ENCODE measurements around the gene ELAVL1. TPM values are rescaled to one million over a fixed set of nuclear protein-coding genes. Genes with fewer than 3 reads are reported as not detected.

The ELAVL1 gene
- total RNA-seq, 5 donors from 2014 or later (not counting 1 experiment from before 2014, with no cell fraction given), result 33.6 to 62.1 (median 57.1) TPM

GRCh38 chr19:7985481-7985911 is 19.9 kb downstream of the ELAVL1 start:
- ChIA-PET POLR2A (no interaction called here), CTCF (no interaction called here)
- WGBS (ENCODE audit: insufficient coverage), result 94% methylated on average over 7 of the region's 7 CpGs
- Histone ChIP-seq H3K27me3 (replicated peaks in 1 of 2; ENCODE audit: control insufficient read depth in 2 of 2, extremely low read depth in 1 of 2, insufficient read depth in 2 of 2, low read length in 1 of 2) (no peaks in the 10 kb centered on the region), H3K4me3 (ENCODE audit: control insufficient read depth in 1 of 2, extremely low read depth in 1 of 2, low read length in 1 of 2) (no peak overlapping the region), H3K4me1 (ENCODE audit: control insufficient read depth in 1 of 2, extremely low read depth in 1 of 2, insufficient read depth in 2 of 2, low read length in 2 of 2) (no peaks in the 10 kb centered on the region), H3K27ac (ENCODE audit: low read length) (no peak overlapping the region), H3K9me3 (no peaks in the 10 kb centered on the region), H3K36me3 (ENCODE audit: control insufficient read depth in 2 of 2, extremely low read depth in 1 of 2, insufficient read depth in 1 of 2, low read length in 1 of 2) (peaks cover 14 to 79% of the 10 kb centered on the region in 2 donors)
- Mint-ChIP-seq H3K4me1 (peaks cover 2 to 17% (median 7%) of the 10 kb centered on the region in 3 donors), H3K27me3 (no peaks in the 10 kb centered on the region), H3K4me3 (no peak overlapping the region), H3K27ac (no peak overlapping the region), H3K36me3 (peaks cover 59% of the 10 kb centered on the region), H3K9me3 (no peaks in the 10 kb centered on the region)
- ATAC-seq (replicated peaks in 1 of 4) (no peak), DNase-seq (no peak)

GRCh38 chr19:7983995-7984837 is 21.2 kb downstream of the ELAVL1 start:
- ATAC-seq (replicated peaks in 1 of 4) (no peak), DNase-seq (no peak)
- Mint-ChIP-seq H3K4me3 (no peak overlapping the region), H3K36me3 (peaks cover 57% of the 10 kb centered on the region), H3K27me3 (no peaks in the 10 kb centered on the region), H3K9me3 (no peaks in the 10 kb centered on the region), H3K27ac (no peak overlapping the region), H3K4me1 (peaks cover 2 to 17% (median 7%) of the 10 kb centered on the region in 3 donors)
- H3K27me3 ChIP-seq (replicated peaks in 1 of 2; ENCODE audit: control insufficient read depth in 2 of 2, extremely low read depth in 1 of 2, insufficient read depth in 2 of 2, low read length in 1 of 2), result no peaks in the 10 kb centered on the region
- ChIA-PET POLR2A (no interaction called here), CTCF (no interaction called here)
- H3K36me3 ChIP-seq (ENCODE audit: control insufficient read depth in 2 of 2, extremely low read depth in 1 of 2, insufficient read depth in 1 of 2, low read length in 1 of 2), result peaks cover 14 to 81% of the 10 kb centered on the region in 2 donors
- no peaks in the 10 kb centered on the region for H3K9me3 ChIP-seq
- H3K27ac ChIP-seq (ENCODE audit: low read length), result no peak overlapping the region
- no peaks in the 10 kb centered on the region for H3K4me1 ChIP-seq (ENCODE audit: control insufficient read depth in 1 of 2, extremely low read depth in 1 of 2, insufficient read depth in 2 of 2, low read length in 2 of 2)
- WGBS (ENCODE audit: insufficient coverage), result 96% methylated on average over 10 of the region's 14 CpGs
- no peak overlapping the region for H3K4me3 ChIP-seq (ENCODE audit: control insufficient read depth in 1 of 2, extremely low read depth in 1 of 2, low read length in 1 of 2)

- H3K27ac ChIP-seq (ENCODE audit: low read length), result no peak overlapping the region
- no peaks in the 10 kb centered on the region for H3K9me3 ChIP-seq
- Mint-ChIP-seq H3K9me3 (no peaks in the 10 kb centered on the region), H3K36me3 (peaks cover 52% of the 10 kb centered on the region), H3K27ac (no peak overlapping the region), H3K27me3 (no peaks in the 10 kb centered on the region), H3K4me3 (no peak overlapping the region), H3K4me1 (peaks cover 2 to 15% (median 7%) of the 10 kb centered on the region in 3 donors)
- CTCF ChIA-PET, result no interaction called here
- POLR2A ChIA-PET, result no interaction called here
- H3K4me3 ChIP-seq (ENCODE audit: control insufficient read depth in 1 of 2, extremely low read depth in 1 of 2, low read length in 1 of 2), result no peak overlapping the region
- H3K36me3 ChIP-seq (ENCODE audit: control insufficient read depth in 2 of 2, extremely low read depth in 1 of 2, insufficient read depth in 1 of 2, low read length in 1 of 2), result peaks cover 14 to 80% of the 10 kb centered on the region in 2 donors
- ATAC-seq (replicated peaks in 1 of 4), result no peak
- WGBS (ENCODE audit: insufficient coverage), result 97% methylated on average over 12 of the region's 18 CpGs
- H3K27me3 ChIP-seq (replicated peaks in 1 of 2; ENCODE audit: control insufficient read depth in 2 of 2, extremely low read depth in 1 of 2, insufficient read depth in 2 of 2, low read length in 1 of 2), result no peaks in the 10 kb centered on the region
- no peak for DNase-seq
- H3K4me1 ChIP-seq (ENCODE audit: control insufficient read depth in 1 of 2, extremely low read depth in 1 of 2, insufficient read depth in 2 of 2, low read length in 2 of 2), result no peaks in the 10 kb centered on the region
Measured at GRCh38 chr19:7983286-7983950, 22.0 kb downstream of the ELAVL1 start.

- H3K4me1 Mint-ChIP-seq, result peaks cover 2 to 8% (median 2%) of the 10 kb centered on the region in 3 donors
- Histone ChIP-seq H3K4me1 (ENCODE audit: control insufficient read depth in 1 of 2, extremely low read depth in 1 of 2, insufficient read depth in 2 of 2, low read length in 2 of 2) (no peaks in the 10 kb centered on the region), H3K9me3 (no peaks in the 10 kb centered on the region), H3K36me3 (ENCODE audit: control insufficient read depth in 2 of 2, extremely low read depth in 1 of 2, insufficient read depth in 1 of 2, low read length in 1 of 2) (peaks cover 13 to 80% of the 10 kb centered on the region in 2 donors), H3K27me3 (replicated peaks in 1 of 2; ENCODE audit: control insufficient read depth in 2 of 2, extremely low read depth in 1 of 2, insufficient read depth in 2 of 2, low read length in 1 of 2) (no peaks in the 10 kb centered on the region), H3K27ac (ENCODE audit: low read length) (no peak overlapping the region), H3K4me3 (ENCODE audit: control insufficient read depth in 1 of 2, extremely low read depth in 1 of 2, low read length in 1 of 2) (no peak overlapping the region)
- ATAC-seq (replicated peaks in 1 of 4), result no peak
- no peaks in the 10 kb centered on the region for H3K9me3 Mint-ChIP-seq
- H3K4me3 Mint-ChIP-seq, result no peak overlapping the region
- CTCF ChIA-PET, result no interaction called here
- peaks cover 44% of the 10 kb centered on the region for H3K36me3 Mint-ChIP-seq
- no peak overlapping the region for H3K27ac Mint-ChIP-seq
- no peak for DNase-seq
- no peaks in the 10 kb centered on the region for H3K27me3 Mint-ChIP-seq
- 93% methylated on average over 14 of the region's 21 CpGs for WGBS (ENCODE audit: insufficient coverage)
- POLR2A ChIA-PET, result no interaction called here
Measured at GRCh38 chr19:7982651-7983099, 22.8 kb downstream of the ELAVL1 start.

GRCh38 chr19:7982103-7982502 is 23.3 kb downstream of the ELAVL1 start:
- Mint-ChIP-seq H3K9me3 (no peaks in the 10 kb centered on the region), H3K27me3 (no peaks in the 10 kb centered on the region), H3K27ac (no peak overlapping the region), H3K4me1 (peaks cover 0 to 6% (median 2%) of the 10 kb centered on the region in 3 donors), H3K4me3 (no peak overlapping the region), H3K36me3 (peaks cover 41% of the 10 kb centered on the region)
- Histone ChIP-seq H3K27ac (ENCODE audit: low read length) (no peak overlapping the region), H3K4me3 (ENCODE audit: control insufficient read depth in 1 of 2, extremely low read depth in 1 of 2, low read length in 1 of 2) (no peak overlapping the region), H3K36me3 (ENCODE audit: control insufficient read depth in 2 of 2, extremely low read depth in 1 of 2, insufficient read depth in 1 of 2, low read length in 1 of 2) (peaks cover 13 to 77% of the 10 kb centered on the region in 2 donors), H3K9me3 (no peaks in the 10 kb centered on the region), H3K27me3 (replicated peaks in 1 of 2; ENCODE audit: control insufficient read depth in 2 of 2, extremely low read depth in 1 of 2, insufficient read depth in 2 of 2, low read length in 1 of 2) (no peaks in the 10 kb centered on the region), H3K4me1 (ENCODE audit: control insufficient read depth in 1 of 2, extremely low read depth in 1 of 2, insufficient read depth in 2 of 2, low read length in 2 of 2) (no peaks in the 10 kb centered on the region)
- no peak for ATAC-seq (replicated peaks in 1 of 4)
- ChIA-PET POLR2A (no interaction called here), CTCF (no interaction called here)
- WGBS (ENCODE audit: insufficient coverage), result 92% methylated on average over 9 of the region's 10 CpGs
- DNase-seq, result no peak

- 97% methylated on average over 6 of the region's 7 CpGs for WGBS (ENCODE audit: insufficient coverage)
Measured at GRCh38 chr19:7981661-7982060, 23.8 kb downstream of the ELAVL1 start.

More at GRCh38 chr19:7981661-7982060, 23.8 kb downstream of the ELAVL1 start:
- ATAC-seq (replicated peaks in 1 of 4), result no peak
- Histone ChIP-seq H3K27me3 (replicated peaks in 1 of 2; ENCODE audit: control insufficient read depth in 2 of 2, extremely low read depth in 1 of 2, insufficient read depth in 2 of 2, low read length in 1 of 2) (no peaks in the 10 kb centered on the region), H3K4me3 (ENCODE audit: control insufficient read depth in 1 of 2, extremely low read depth in 1 of 2, low read length in 1 of 2) (no peak overlapping the region), H3K36me3 (ENCODE audit: control insufficient read depth in 2 of 2, extremely low read depth in 1 of 2, insufficient read depth in 1 of 2, low read length in 1 of 2) (peaks cover 13 to 76% of the 10 kb centered on the region in 2 donors), H3K27ac (ENCODE audit: low read length) (no peak overlapping the region), H3K4me1 (ENCODE audit: control insufficient read depth in 1 of 2, extremely low read depth in 1 of 2, insufficient read depth in 2 of 2, low read length in 2 of 2) (no peaks in the 10 kb centered on the region), H3K9me3 (no peaks in the 10 kb centered on the region)
- Mint-ChIP-seq H3K27ac (no peak overlapping the region), H3K4me1 (peaks cover 0 to 6% (median 2%) of the 10 kb centered on the region in 3 donors), H3K4me3 (no peak overlapping the region), H3K27me3 (no peaks in the 10 kb centered on the region), H3K9me3 (no peaks in the 10 kb centered on the region), H3K36me3 (peaks cover 39% of the 10 kb centered on the region)
- ChIA-PET CTCF (interaction anchor here in 1 of 2 donors (1.0 kb wide), 1 partner anchor 55 kb away, joined by 3 read pairs; no protein-coding TSS in a partner anchor), POLR2A (no interaction called here)
- DNase-seq, result no peak
